Mucosa of descending colon (tissue), 3 donors: Measurements from ENCODE around the gene SARS1. TPM values are rescaled to one million over a fixed set of nuclear protein-coding genes. Genes with fewer than 3 reads are reported as not detected.

Experiments
- ATAC-seq: fragments of 200-7000 bp; cut with Tn5 transposase; one replicate; pipeline ENCODE4 v1.9.1; 2020; ENCODE audit warnings: mild to moderate bottlenecking, moderate library complexity
- DNase-seq, 3 donors: peaks; one replicate each; pipeline ENCODE4 v3.0.0-alpha.2; 2020
- H3K36me3 ChIP-seq: fragments of 200-600 bp; one replicate; pipeline ENCODE4 v1.8.0; 2021; ENCODE audit warnings: low read depth, mild to moderate bottlenecking
- H3K4me1 ChIP-seq: fragments of 200-600 bp; one replicate; pipeline ENCODE4 v1.8.0; 2021; ENCODE audit warnings: low read depth, mild to moderate bottlenecking
- H3K4me3 ChIP-seq: fragments of 200-600 bp; one replicate; pipeline ENCODE4 v1.8.0; 2021; ENCODE audit warnings: mild to moderate bottlenecking
- H3K9me3 ChIP-seq: fragments of 200-600 bp; one replicate; pipeline ENCODE4 v1.8.0; 2021; ENCODE audit warnings: mild to moderate bottlenecking
- intact Hi-C, 2 donors: fragments of 100-400 bp; cut with DNase I in 1 of 2; cut with micrococcal nuclease in 1 of 2; formaldehyde crosslinking; loops; one replicate each; pipeline versions ENCODE4 v1.11.0 to v1.11.1; 2022; cut with DNase I, micrococcal nuclease
- total RNA-seq, 3 donors: library from RNA; stranded (reverse); fragmentation: NEBNext Ultra II Directional in 2 of 3; extraction: Animal tissue kit (Norgen Biotek cat#: 25700) in 2 of 3; gene quantifications; one replicate each; pipeline versions ENCODE4 v1.2.1 to v1.2.4, GENCODE V29; 2021 to 2023
- TF ChIP-seq, protein P1 (sequence below): fragments of 200-600 bp; IDR thresholded peaks from one replicate; pipeline ENCODE4 v1.8.0; 2022; ENCODE audit warnings: antibody characterized with exemption, mild to moderate bottlenecking
- donor health status: DM: no; HTN: no; CAD: no; lungs with moderate emphysema.
- donor health status: DM: no; HTN: no; CAD: no.
- donor health status: DM: no; HTN: yes; CAD: no.

SARS1 gene
- total RNA-seq, 3 donors from 2014 or later = 124 to 143 (median 125) TPM

GRCh38 chr1:109241344-109241743 is 27.6 kb downstream of the SARS1 start:
- no peak for DNase-seq

DNA sequence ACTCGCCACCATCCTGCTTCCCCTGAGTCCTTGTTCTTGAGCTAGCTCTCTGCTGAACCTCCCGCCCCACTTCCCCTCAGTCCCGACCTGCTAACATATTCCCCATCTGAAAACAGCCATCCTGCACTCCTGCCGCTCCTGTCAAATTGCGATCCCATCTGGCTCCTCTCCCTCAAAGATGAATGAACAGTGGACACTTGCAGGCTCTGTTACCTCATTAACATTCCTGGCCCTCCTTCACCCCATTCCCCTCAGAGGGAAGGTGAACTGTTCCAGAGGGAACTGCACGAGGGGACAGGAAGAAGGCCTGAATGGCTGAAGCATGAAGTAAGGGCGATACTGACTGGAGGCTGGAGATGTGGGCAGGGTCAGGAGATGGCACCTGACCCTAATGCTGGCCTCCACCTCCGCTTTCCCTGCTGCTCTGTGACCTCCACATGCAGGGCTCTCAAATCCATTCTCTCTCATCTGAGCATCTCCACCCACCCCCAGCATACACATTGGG is 28.2 kb downstream of the SARS1 start:
- H3K4me3 ChIP-seq = no peak overlapping the region
- no peaks in the 10 kb centered on the region for H3K9me3 ChIP-seq
- no peak for ATAC-seq
- TF ChIP-seq, protein P1, sequence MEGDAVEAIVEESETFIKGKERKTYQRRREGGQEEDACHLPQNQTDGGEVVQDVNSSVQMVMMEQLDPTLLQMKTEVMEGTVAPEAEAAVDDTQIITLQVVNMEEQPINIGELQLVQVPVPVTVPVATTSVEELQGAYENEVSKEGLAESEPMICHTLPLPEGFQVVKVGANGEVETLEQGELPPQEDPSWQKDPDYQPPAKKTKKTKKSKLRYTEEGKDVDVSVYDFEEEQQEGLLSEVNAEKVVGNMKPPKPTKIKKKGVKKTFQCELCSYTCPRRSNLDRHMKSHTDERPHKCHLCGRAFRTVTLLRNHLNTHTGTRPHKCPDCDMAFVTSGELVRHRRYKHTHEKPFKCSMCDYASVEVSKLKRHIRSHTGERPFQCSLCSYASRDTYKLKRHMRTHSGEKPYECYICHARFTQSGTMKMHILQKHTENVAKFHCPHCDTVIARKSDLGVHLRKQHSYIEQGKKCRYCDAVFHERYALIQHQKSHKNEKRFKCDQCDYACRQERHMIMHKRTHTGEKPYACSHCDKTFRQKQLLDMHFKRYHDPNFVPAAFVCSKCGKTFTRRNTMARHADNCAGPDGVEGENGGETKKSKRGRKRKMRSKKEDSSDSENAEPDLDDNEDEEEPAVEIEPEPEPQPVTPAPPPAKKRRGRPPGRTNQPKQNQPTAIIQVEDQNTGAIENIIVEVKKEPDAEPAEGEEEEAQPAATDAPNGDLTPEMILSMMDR = no peak
- intact Hi-C loops = no loop called here
- no peaks in the 10 kb centered on the region for H3K36me3 ChIP-seq
- peaks cover 7% of the 10 kb centered on the region for H3K4me1 ChIP-seq
- DNase-seq = no peak

More at GRCh38 chr1:109241344-109241743, 27.6 kb downstream of the SARS1 start:
- Histone ChIP-seq H3K4me3 (no peak overlapping the region), H3K4me1 (peaks cover 7% of the 10 kb centered on the region), H3K36me3 (no peaks in the 10 kb centered on the region), H3K9me3 (no peaks in the 10 kb centered on the region)
- intact Hi-C loops = no loop called here
- TF ChIP-seq, protein P1 = no peak
- no peak for ATAC-seq

DNA sequence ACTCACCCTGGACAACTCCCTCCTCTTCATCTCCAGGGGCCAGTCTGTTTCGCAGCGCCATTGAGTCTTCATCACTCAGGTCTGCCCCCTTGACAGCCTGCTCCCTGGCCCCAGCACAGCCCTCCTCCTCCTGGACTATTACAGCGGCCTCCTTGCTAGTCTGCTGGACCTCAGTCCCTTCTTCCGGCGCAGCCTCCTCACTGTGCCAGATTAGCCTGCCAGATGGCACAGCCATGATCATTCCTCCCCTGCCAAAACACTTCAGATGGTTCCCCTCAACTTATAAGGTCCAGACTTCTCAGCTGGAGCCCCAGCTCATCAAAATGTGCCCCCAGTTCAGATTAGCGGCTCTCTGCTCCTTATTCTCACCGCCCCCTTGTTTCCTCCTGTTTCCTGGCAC is 28.7 kb downstream of the SARS1 start:
- TF ChIP-seq, protein P1 = no peak
- no peaks in the 10 kb centered on the region for H3K36me3 ChIP-seq
- peaks cover 7% of the 10 kb centered on the region for H3K4me1 ChIP-seq
- no peaks in the 10 kb centered on the region for H3K9me3 ChIP-seq
- DNase-seq (no peak), ATAC-seq (no peak)
- intact Hi-C loops = no loop called here
- no peak overlapping the region for H3K4me3 ChIP-seq

GRCh38 chr1:109243221-109243620 is 29.5 kb downstream of the SARS1 start:
- Histone ChIP-seq H3K4me1 (peaks cover 7% of the 10 kb centered on the region), H3K4me3 (no peak overlapping the region), H3K9me3 (no peaks in the 10 kb centered on the region), H3K36me3 (no peaks in the 10 kb centered on the region)
- DNase-seq (no peak), ATAC-seq (no peak)
- intact Hi-C loops = no loop called here
- TF ChIP-seq, protein P1 = no peak

DNA sequence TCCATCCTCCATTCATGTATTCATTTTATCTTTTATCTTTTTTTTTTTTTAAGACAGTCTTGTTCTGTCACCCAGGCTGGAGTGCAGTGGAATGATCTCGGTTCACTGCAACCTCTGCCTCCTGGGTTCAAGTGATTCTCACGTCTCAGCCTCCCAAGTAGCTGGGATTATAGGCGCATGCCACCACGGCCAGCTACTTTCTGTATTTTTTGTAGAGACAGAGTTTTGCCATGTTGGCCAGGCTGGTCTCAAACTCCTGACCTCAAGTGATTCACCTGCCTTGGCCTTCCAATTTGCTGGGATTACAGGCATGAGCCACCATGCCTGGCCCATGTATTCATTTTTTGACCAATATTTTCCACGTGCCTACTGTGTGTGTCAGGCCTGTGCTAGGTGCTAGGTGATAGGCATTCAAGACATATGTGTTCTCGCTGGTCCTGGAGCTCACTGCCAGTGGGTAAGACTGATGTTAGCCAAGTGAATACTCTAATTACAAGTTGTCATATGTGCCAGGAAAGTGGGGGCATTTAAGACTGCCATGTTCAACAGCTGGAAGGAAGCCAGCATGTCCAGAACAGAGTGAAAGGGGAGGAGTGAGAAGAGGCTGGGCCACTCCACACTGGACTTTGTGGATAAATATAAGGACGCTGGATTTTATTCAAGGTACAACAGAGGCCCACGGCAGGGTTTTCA is 30.3 kb downstream of the SARS1 start:
- no peak overlapping the region for H3K4me3 ChIP-seq
- H3K9me3 ChIP-seq = no peaks in the 10 kb centered on the region
- ATAC-seq (no peak), DNase-seq (no peak)
- no peaks in the 10 kb centered on the region for H3K36me3 ChIP-seq
- TF ChIP-seq, protein P1 = no peak
- intact Hi-C loops = no loop called here
- H3K4me1 ChIP-seq = peaks cover 7% of the 10 kb centered on the region
